Skeletal muscle tissue (tissue), 4 donors: ENCODE results near the gene MCF2L. TPM values are rescaled to one million over a fixed set of nuclear protein-coding genes. Genes with fewer than 3 reads are reported as not detected.
A peak's percentile ranks its signal among the peaks of the same experiment; 100 is the strongest.

ENCODE experiments used
- H3K27ac ChIP-seq: one replicate; pipeline ENCODE4 v1.7.0; 2013; ENCODE audit warnings: mild to moderate bottlenecking, low read depth, low read length, inconsistent platforms
- H3K27me3 ChIP-seq, 3 donors: one replicate each; pipeline ENCODE4 v1.7.0; 2013; ENCODE audit warnings: low read length in 3 of 3; ENCODE audit not compliant: control insufficient read depth in 3 of 3, insufficient read depth in 3 of 3
- H3K36me3 ChIP-seq, 3 donors: one replicate each; pipeline ENCODE4 v1.7.0; 2013; ENCODE audit warnings: low read length in 3 of 3; ENCODE audit not compliant: control insufficient read depth in 3 of 3, insufficient read depth in 3 of 3
- H3K4me1 ChIP-seq, 3 donors: one replicate each; pipeline ENCODE4 v1.7.0; 2013; ENCODE audit warnings: low read length in 3 of 3, mild to moderate bottlenecking in 3 of 3; ENCODE audit not compliant: control insufficient read depth in 3 of 3, insufficient read depth in 3 of 3
- H3K4me3 ChIP-seq, 3 donors: one replicate each; pipeline ENCODE4 v1.7.0; 2013; ENCODE audit warnings: low read length in 3 of 3
- H3K9ac ChIP-seq, 3 donors: one replicate each; pipeline ENCODE4 v1.7.0; 2013; ENCODE audit warnings: low read length in 3 of 3, mild to moderate bottlenecking in 3 of 3, moderate library complexity in 2 of 3, low read depth in 1 of 3
- H3K9me3 ChIP-seq, 3 donors: one replicate each; pipeline ENCODE4 v1.7.0; 2013; ENCODE audit warnings: low read length in 3 of 3; ENCODE audit not compliant: control insufficient read depth in 3 of 3
- total RNA-seq: library from RNA; depleted of rRNA; stranded (reverse); fragments of >200 nt; gene quantifications from one replicate; pipeline ENCODE4 v1.2.3, GENCODE V29; 2014
- donor health status: Osteomylitis.

The MCF2L gene
- total RNA-seq, 1 donor from 2014 or later, result 18.3 TPM

DNA sequence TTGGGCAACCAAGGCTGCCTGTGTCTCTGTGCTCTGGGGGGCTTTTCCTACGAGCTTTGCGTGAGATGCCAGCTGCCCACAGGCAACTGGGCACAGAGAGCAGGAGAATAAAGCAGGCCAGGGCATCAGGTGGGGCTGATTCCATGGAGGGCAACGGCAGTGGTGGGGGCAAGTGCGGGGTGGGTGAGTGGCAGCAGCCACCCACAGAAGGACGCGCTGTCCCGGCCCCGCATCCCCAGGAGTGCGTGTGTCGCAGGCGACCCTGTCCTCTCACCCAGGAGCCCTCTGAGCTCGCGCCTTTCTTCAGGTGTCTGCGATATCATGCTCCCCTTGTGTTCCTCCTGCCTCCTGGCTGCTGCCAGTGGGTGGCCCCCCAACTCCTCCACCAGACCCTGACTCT lies 67.4 kb downstream of the MCF2L start:
- H3K27me3 ChIP-seq, result peaks cover 12 to 17% (median 15%) of the 10 kb centered on the region in 3 donors
- H3K27ac ChIP-seq, result no peak overlapping the region
- H3K4me3 ChIP-seq, result no peak overlapping the region
- peaks cover 2 to 18% (median 16%) of the 10 kb centered on the region in 3 donors for H3K4me1 ChIP-seq
- H3K9me3 ChIP-seq, result no peaks in the 10 kb centered on the region
- H3K36me3 ChIP-seq, result no peaks in the 10 kb centered on the region
- no peak overlapping the region for H3K9ac ChIP-seq

DNA sequence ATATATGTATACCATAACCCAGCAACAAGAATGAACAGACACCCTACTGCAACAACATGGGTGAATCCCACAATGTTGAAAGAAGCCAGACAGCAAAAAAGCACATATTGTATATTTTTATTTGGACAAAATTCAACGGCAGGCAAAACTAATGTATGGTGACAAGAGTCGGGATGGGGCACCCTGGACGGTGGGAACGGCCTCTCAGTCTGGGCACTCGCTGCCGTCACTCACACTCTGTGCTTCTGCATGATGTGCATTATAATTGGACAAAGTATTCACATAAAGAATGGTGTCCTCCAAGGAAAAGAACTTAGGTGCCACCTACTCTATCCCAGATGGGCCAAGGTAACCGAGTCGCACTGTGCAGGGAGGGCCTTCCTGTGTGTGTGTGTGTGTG lies 71.0 kb downstream of the MCF2L start:
- no peaks in the 10 kb centered on the region for H3K36me3 ChIP-seq
- H3K9ac ChIP-seq, result no peak overlapping the region
- no peak overlapping the region for H3K4me3 ChIP-seq
- peaks cover 25 to 41% (median 31%) of the 10 kb centered on the region in 3 donors for H3K27me3 ChIP-seq
- H3K4me1 ChIP-seq, result peaks cover 7 to 34% (median 33%) of the 10 kb centered on the region in 3 donors
- H3K9me3 ChIP-seq, result no peaks in the 10 kb centered on the region
- H3K27ac ChIP-seq, result no peak overlapping the region

DNA sequence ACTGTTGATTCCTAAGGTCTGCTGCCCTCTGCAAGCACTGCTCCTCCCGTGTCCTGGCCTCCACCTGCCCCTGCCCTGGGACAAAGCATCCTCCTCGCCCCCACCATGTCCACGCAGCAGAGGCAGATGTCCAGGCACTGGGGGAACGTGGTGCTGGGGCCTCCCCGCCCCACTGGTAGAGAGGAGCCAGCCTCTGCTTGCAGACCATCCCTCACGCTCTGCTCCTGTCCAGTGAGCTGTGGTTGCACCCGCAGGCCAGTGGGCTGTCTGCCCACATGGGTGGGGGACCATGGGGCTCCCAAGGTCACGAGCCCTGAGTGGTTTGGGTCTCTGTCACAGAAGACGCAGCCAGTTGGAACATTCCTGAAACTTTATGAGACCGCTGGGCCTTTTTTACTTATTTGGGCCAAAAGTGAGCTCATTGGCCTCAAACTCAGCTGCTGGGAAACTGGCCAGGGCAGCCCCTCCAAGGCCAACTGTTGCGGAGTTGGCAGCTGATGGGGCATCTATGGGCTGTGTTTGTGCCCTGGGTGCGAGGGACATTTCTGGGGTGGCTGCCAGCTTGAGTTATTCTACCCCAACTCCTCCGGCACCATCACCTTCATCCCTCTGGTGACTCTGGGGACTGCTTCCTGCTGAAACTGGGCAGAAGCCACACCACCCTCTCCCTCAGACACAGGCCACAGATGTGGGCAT lies 71.7 kb downstream of the MCF2L start:
- peaks cover 25 to 48% (median 38%) of the 10 kb centered on the region in 3 donors for H3K27me3 ChIP-seq
- H3K9ac ChIP-seq, result no peak overlapping the region
- peak overlapping the region in 2 of 3 donors; percentile 36 to 49 for H3K4me3 ChIP-seq
- H3K27ac ChIP-seq, result no peak overlapping the region
- no peaks in the 10 kb centered on the region for H3K36me3 ChIP-seq
- H3K9me3 ChIP-seq, result no peaks in the 10 kb centered on the region
- H3K4me1 ChIP-seq, result peaks cover 5 to 37% (median 32%) of the 10 kb centered on the region in 3 donors

- no peaks in the 10 kb centered on the region for H3K36me3 ChIP-seq
- H3K27ac ChIP-seq, result no peak overlapping the region
- no peaks in the 10 kb centered on the region for H3K9me3 ChIP-seq
- peaks cover 9 to 41% (median 32%) of the 10 kb centered on the region in 3 donors for H3K4me1 ChIP-seq
- H3K27me3 ChIP-seq, result peaks cover 25 to 53% (median 39%) of the 10 kb centered on the region in 3 donors
- H3K4me3 ChIP-seq, result peak overlapping the region in 2 of 3 donors; percentile 36 to 49
- H3K9ac ChIP-seq, result no peak overlapping the region
These were observed 72.3 kb downstream of the MCF2L start for GRCh38 chr13:113041293-113041690.

DNA sequence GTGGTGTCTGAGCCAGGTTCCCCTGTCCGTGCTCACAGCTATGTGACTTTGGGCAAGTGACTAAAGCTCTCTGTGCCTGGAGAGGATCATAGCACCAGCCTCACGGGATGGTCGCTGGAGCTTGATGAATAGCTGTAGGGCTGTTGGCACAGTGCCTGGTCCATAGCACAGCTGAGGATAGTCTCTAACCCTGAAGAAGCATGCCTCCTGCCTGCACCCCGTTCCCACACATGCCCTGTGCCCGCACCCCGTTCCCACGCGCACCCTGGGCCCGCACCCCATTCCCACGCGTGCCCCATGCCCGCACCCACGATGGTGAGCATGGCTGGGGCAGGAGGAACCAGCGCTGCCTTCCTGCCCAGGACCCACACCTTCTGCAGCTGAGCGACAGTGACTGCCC lies 72.9 kb downstream of the MCF2L start:
- H3K9ac ChIP-seq, result no peak overlapping the region
- H3K36me3 ChIP-seq, result no peaks in the 10 kb centered on the region
- no peak overlapping the region for H3K27ac ChIP-seq
- H3K4me3 ChIP-seq, result peak overlapping the region in 1 of 3 donors; percentile 49
- no peaks in the 10 kb centered on the region for H3K9me3 ChIP-seq
- H3K4me1 ChIP-seq, result peaks cover 9 to 41% (median 32%) of the 10 kb centered on the region in 3 donors
- peaks cover 25 to 58% (median 41%) of the 10 kb centered on the region in 3 donors for H3K27me3 ChIP-seq

DNA sequence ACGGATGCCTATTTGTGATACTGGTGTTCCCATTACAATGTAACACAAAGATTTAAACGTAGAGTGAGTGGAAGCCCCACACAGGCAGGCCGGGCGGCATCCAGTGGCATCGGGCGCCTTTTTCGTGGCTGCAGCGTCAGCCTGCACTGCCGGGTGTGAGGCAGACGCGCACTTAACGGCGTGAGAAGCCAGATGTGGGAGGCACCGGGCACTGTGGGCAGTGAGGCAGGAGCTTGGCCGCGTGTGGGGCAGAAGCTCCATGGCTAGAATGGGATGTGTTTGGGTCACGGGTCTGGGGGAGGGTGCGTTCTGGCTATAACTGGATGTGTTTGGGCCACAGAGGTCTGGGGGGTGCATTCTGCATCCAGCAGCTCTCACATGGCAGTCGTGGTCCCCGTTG lies 73.4 kb downstream of the MCF2L start:
- H3K27ac ChIP-seq, result no peak overlapping the region
- peaks cover 30 to 61% (median 45%) of the 10 kb centered on the region in 3 donors for H3K27me3 ChIP-seq
- H3K36me3 ChIP-seq, result no peaks in the 10 kb centered on the region
- no peaks in the 10 kb centered on the region for H3K9me3 ChIP-seq
- H3K4me3 ChIP-seq, result no peak overlapping the region
- no peak overlapping the region for H3K9ac ChIP-seq
- peaks cover 9 to 41% (median 32%) of the 10 kb centered on the region in 3 donors for H3K4me1 ChIP-seq

DNA sequence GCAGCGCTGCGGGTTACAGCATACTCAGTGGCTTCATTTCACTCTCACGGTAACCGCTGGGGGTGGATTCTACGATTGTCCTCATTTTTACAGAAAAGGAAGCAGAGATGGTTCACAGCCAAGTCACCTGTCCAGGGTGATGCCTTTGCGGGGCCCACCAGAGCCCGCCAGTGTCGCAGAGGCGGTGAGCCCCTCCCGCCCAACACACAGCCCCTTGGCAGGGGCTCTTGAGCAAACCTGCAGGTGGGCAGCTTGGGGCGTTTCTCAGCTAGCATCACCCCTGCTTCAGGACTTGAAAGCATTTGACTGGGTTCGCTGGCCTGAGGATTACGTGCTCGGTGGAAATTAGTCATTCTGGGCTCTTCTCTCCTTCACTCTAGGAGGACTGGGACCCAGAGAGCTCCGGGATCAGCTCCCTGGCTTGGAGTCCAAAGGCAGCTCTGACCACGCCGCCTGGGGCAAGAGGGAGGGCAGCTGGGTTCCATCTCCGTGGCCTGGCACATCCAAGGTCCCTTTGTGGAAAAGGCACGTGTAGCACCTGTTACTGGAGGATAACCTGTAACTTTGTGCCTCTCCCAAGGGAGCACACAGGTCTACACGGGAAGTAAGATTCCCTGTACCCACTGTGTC lies 74.1 kb downstream of the MCF2L start:
- Histone ChIP-seq H3K4me1 (peaks cover 9 to 41% (median 32%) of the 10 kb centered on the region in 3 donors), H3K9ac (no peak overlapping the region), H3K9me3 (no peaks in the 10 kb centered on the region), H3K4me3 (no peak overlapping the region), H3K27ac (no peak overlapping the region), H3K36me3 (no peaks in the 10 kb centered on the region), H3K27me3 (peaks cover 32 to 63% (median 47%) of the 10 kb centered on the region in 3 donors)

- H3K27ac ChIP-seq, result no peak overlapping the region
- peak overlapping the region in 1 of 3 donors; percentile 58 for H3K4me3 ChIP-seq
- no peaks in the 10 kb centered on the region for H3K9me3 ChIP-seq
- H3K27me3 ChIP-seq, result peaks cover 32 to 63% (median 47%) of the 10 kb centered on the region in 3 donors
- peaks cover 9 to 43% (median 32%) of the 10 kb centered on the region in 3 donors for H3K4me1 ChIP-seq
- no peak overlapping the region for H3K9ac ChIP-seq
- no peaks in the 10 kb centered on the region for H3K36me3 ChIP-seq
These were observed 74.9 kb downstream of the MCF2L start for GRCh38 chr13:113043931-113044330.

- Histone ChIP-seq H3K27me3 (peaks cover 32 to 67% (median 50%) of the 10 kb centered on the region in 3 donors), H3K36me3 (no peaks in the 10 kb centered on the region), H3K9me3 (no peaks in the 10 kb centered on the region), H3K4me3 (peak overlapping the region in 2 of 3 donors; percentile 25 to 58), H3K4me1 (peaks cover 12 to 48% (median 35%) of the 10 kb centered on the region in 3 donors), H3K27ac (peak overlapping the region; percentile 40), H3K9ac (peak overlapping the region in 2 of 3 donors; percentile 17 to 34)
These were observed 75.5 kb downstream of the MCF2L start for GRCh38 chr13:113044391-113045114.
